Esophagus squamous epithelium (tissue), 5 donors: ENCODE results near the gene SELENOK. TPM values are rescaled to one million over a fixed set of nuclear protein-coding genes. Genes with fewer than 3 reads are reported as not detected.

Source experiments
- DNase-seq: peaks from one replicate; lab custom pipeline; 2025; lab: John Stamatoyannopoulos, UW
- H3K27ac ChIP-seq, 4 donors: fragments of 200-600 bp; sonication (generic); one replicate each; pipeline ENCODE4 v1.5.1; 2016 to 2019; ENCODE audit warnings: mild to moderate bottlenecking in 1 of 4
- H3K27me3 ChIP-seq, 4 donors: fragments of 200-600 bp; sonication (generic); 1 replicate in 3 of 4; 2 replicates in 1 of 4; pipeline versions ENCODE4 v1.5.1 to v1.6.0; 2017 to 2021; ENCODE audit warnings: antibody characterized with exemption in 1 of 4
- H3K36me3 ChIP-seq, 3 donors: fragments of 200-600 bp; sonication (generic); one replicate each; pipeline ENCODE4 v1.5.1; 2016 to 2019
- H3K4me1 ChIP-seq, 3 donors: fragments of 200-600 bp; sonication (generic); one replicate each; pipeline ENCODE4 v1.5.1; 2017 to 2019
- H3K4me3 ChIP-seq, 4 donors: fragments of 200-600 bp; sonication (generic); 1 replicate in 3 of 4; 2 replicates in 1 of 4; pipeline ENCODE4 v1.5.1; 2016 to 2019; ENCODE audit warnings: mild to moderate bottlenecking in 2 of 4, moderate library complexity in 1 of 4
- H3K9me3 ChIP-seq, 3 donors: fragments of 200-600 bp; sonication (generic); one replicate each; pipeline ENCODE4 v1.5.1; 2016 to 2019
- CTCF ChIP-seq, 6 experiments: fragments of 450-650 bp in 4 of 6; fragments of 200-600 bp in 2 of 6; sonication (generic) in 2 of 6; IDR thresholded peaks; one replicate each; pipeline ENCODE4 v1.5.1; 2016 to 2019; ENCODE audit warnings: antibody characterized with exemption in 6 of 6, mild to moderate bottlenecking in 4 of 6, moderate library complexity in 4 of 6
- POLR2A ChIP-seq, 4 donors: fragments of 450-650 bp; IDR thresholded peaks; one replicate each; pipeline ENCODE4 v1.6.1; 2017; ENCODE audit warnings: antibody characterized with exemption in 4 of 4, mild to moderate bottlenecking in 4 of 4, moderate library complexity in 3 of 4
- WGBS, 2 donors: methylation state at CpG; one replicate each; pipeline ENCODE4 v1.1.5; 2018; 5-methylcytosine and 5-hydroxymethylcytosine counted together
- intact Hi-C: fragments of 100-400 bp; cut with DNase I; formaldehyde crosslinking; loops from one replicate; pipeline ENCODE4 v1.15.0; 2022
- total RNA-seq, 4 donors: library from RNA; depleted of rRNA; stranded (reverse); fragments of >200 nt; gene quantifications; one replicate each; pipeline ENCODE4 v1.1.0, GENCODE V29; 2016
- donor health status: DM: yes; HTN: yes; CAD: no.

The SELENOK gene
- total RNA-seq, 4 donors from 2014 or later = 16.4 to 36.2 (median 27.2) TPM

DNA sequence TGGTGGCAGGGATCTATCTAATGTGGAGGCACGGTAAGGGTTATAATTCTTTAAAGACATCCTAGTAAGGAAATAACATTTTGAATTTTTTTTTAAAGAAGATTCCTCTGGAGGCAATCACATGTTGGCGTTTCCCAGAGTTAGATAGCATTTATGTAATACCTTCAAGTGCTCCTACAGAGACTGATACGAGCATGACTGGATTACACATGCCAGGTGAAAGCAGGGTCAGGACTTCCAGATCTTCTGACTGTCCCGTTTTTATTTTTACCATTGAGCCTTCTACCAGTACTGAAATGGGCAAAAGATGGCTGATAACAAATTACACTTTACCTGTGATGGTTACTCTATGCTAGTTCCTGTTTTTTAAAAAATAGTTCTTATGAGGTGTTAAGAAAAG, 31.5 kb downstream of the SELENOK start:
- H3K36me3 ChIP-seq = peaks cover 0 to 67% (median 15%) of the 10 kb centered on the region in 3 donors

DNA sequence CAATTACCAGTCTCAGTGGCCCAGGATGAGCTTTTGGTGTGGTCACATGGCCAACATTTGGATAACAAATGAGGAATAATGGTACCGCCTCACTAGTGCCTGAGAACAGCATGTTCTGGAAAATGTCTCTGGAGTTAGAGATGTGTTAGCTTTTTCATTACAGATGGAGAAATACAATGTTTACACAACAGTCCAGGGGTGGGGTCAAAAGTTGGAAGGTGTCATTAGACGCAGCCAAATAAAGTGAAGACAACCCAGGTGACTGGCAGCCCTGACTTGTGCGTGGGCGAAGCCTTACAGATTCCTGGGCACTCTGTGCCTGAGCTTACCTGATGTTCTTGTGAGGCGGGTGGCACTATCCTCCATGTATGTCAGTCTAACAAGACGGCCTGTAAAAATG, 32.5 kb downstream of the SELENOK start:
- intact Hi-C loops = no loop called here
- H3K4me3 ChIP-seq = no peak overlapping the region
- DNase-seq = no peak
- H3K4me1 ChIP-seq = no peaks in the 10 kb centered on the region
- H3K27ac ChIP-seq = no peak overlapping the region
- H3K36me3 ChIP-seq = peaks cover 0 to 57% (median 6%) of the 10 kb centered on the region in 3 donors
- H3K27me3 ChIP-seq = no peaks in the 10 kb centered on the region
- no peaks in the 10 kb centered on the region for H3K9me3 ChIP-seq
- WGBS, 2 donors = 97 to 98% methylated on average over 6 of the region's 6 CpGs
- no peak for TF ChIP-seq CTCF (IDR thresholded peaks at IDR 0.05)
- TF ChIP-seq POLR2A (IDR thresholded peaks at IDR 0.05) = no peak

More for the DNA sequence above, 31.5 kb downstream of the SELENOK start:
- intact Hi-C loops = no loop called here
- Histone ChIP-seq H3K9me3 (no peaks in the 10 kb centered on the region), H3K4me1 (no peaks in the 10 kb centered on the region), H3K27ac (no peak overlapping the region), H3K27me3 (no peaks in the 10 kb centered on the region), H3K4me3 (no peak overlapping the region)
- no peak for DNase-seq
- TF ChIP-seq POLR2A (IDR thresholded peaks at IDR 0.05) (no peak), CTCF (IDR thresholded peaks at IDR 0.05) (no peak)
- WGBS, 2 donors = 75 to 81% methylated on average over 4 of the region's 4 CpGs

GRCh38 chr3:53858096-53858741, 33.4 kb downstream of the SELENOK start:
- no peak overlapping the region for H3K27ac ChIP-seq
- H3K36me3 ChIP-seq = peaks cover 0 to 47% (median 0%) of the 10 kb centered on the region in 3 donors
- intact Hi-C loops = no loop called here
- no peaks in the 10 kb centered on the region for H3K4me1 ChIP-seq
- TF ChIP-seq CTCF (IDR thresholded peaks at IDR 0.05) (no peak), POLR2A (IDR thresholded peaks at IDR 0.05) (no peak)
- no peak overlapping the region for H3K4me3 ChIP-seq
- DNase-seq = no peak
- H3K9me3 ChIP-seq = no peaks in the 10 kb centered on the region
- WGBS, 2 donors = 77 to 85% methylated on average over 6 to 7 of the region's 7 CpGs
- no peaks in the 10 kb centered on the region for H3K27me3 ChIP-seq

DNA sequence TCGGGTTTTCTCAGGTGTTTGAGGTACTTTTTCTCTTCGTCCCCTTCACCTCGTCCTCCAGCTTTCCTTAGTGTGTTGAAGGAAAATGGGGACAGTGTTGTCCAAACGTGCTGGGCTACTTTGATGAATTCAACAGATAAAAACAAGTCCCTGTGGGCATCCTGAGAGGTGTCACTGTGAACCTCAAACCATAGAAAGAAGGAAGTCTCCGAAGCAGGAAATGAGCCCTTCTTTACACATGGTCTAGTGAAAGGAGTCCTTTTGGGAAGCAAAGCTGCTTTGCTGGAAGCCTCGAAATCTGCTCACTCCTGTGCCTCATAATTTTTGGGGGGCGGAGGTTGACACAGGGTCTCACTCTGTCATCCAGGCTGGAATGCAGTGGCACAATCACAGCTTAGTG, 34.7 kb downstream of the SELENOK start:
- H3K9me3 ChIP-seq = no peaks in the 10 kb centered on the region
- TF ChIP-seq POLR2A (IDR thresholded peaks at IDR 0.05) (no peak), CTCF (IDR thresholded peaks at IDR 0.05) (no peak)
- H3K27me3 ChIP-seq = peaks cover 0 to 4% (median 0%) of the 10 kb centered on the region in 4 donors
- intact Hi-C loops = no loop called here
- no peak overlapping the region for H3K27ac ChIP-seq
- no peaks in the 10 kb centered on the region for H3K4me1 ChIP-seq
- WGBS, 2 donors = 77 to 91% methylated on average over 7 of the region's 7 CpGs
- H3K36me3 ChIP-seq = peaks cover 0 to 35% (median 0%) of the 10 kb centered on the region in 3 donors
- no peak for DNase-seq
- no peak overlapping the region for H3K4me3 ChIP-seq

- 48 to 62% methylated on average over 4 to 5 of the region's 5 CpGs for WGBS, 2 donors
- no peak for DNase-seq
- intact Hi-C loops = no loop called here
- no peak for TF ChIP-seq POLR2A (IDR thresholded peaks at IDR 0.05)
- no peak for TF ChIP-seq CTCF (IDR thresholded peaks at IDR 0.05)
- Histone ChIP-seq H3K9me3 (no peaks in the 10 kb centered on the region), H3K27ac (no peak overlapping the region), H3K36me3 (no peaks in the 10 kb centered on the region), H3K4me1 (peaks cover 6 to 11% (median 10%) of the 10 kb centered on the region in 3 donors), H3K27me3 (peaks cover 0 to 40% (median 0%) of the 10 kb centered on the region in 4 donors), H3K4me3 (no peak overlapping the region)
Measured at GRCh38 chr3:53850895-53851294, 40.8 kb downstream of the SELENOK start.
